ENCODE measurements around the gene CORO6.

The CORO6 gene

GRCh38 chr17:29575511-29576213, 47.0 kb downstream of the CORO6 start:
- no peak for DNase-seq

DNA sequence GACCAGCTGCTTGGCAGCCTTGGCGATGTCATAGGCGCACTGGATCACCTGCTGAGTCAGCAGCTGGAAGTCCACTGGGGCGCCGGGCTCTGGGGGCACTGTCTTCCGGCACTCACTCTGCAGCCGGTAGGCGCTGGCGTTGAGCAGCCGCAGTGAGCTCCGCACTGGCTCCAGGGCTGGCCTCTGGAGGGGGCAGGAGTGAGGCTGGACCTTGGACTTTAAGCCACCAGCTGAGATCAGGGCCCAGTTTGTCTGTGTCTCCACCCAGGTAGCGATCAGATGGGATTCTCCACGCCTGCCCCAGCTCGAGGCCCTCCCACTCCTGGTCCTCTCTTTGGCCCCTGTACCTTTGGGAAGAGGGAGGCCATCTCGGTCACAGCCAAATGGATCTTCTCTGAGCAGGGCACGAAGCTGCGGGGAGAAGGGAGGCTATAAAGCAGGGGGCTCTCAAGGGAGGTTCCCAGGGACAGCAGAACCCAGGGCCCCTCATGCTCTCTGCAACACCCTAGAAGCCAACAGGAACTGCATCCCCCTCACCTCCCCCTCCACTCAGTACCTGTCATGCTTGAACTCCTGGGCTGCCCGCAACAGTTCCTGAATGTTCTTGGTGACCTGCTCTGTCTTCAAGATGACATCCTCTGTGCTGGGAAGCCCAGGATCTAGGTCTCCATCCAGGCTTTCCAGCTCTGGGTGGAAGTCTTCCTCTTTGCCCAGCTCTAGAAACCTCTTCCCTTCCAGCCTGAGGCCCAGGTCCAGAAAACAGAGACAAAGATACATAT, 47.8 kb downstream of the CORO6 start:
- DNase-seq, result no peak

DNA sequence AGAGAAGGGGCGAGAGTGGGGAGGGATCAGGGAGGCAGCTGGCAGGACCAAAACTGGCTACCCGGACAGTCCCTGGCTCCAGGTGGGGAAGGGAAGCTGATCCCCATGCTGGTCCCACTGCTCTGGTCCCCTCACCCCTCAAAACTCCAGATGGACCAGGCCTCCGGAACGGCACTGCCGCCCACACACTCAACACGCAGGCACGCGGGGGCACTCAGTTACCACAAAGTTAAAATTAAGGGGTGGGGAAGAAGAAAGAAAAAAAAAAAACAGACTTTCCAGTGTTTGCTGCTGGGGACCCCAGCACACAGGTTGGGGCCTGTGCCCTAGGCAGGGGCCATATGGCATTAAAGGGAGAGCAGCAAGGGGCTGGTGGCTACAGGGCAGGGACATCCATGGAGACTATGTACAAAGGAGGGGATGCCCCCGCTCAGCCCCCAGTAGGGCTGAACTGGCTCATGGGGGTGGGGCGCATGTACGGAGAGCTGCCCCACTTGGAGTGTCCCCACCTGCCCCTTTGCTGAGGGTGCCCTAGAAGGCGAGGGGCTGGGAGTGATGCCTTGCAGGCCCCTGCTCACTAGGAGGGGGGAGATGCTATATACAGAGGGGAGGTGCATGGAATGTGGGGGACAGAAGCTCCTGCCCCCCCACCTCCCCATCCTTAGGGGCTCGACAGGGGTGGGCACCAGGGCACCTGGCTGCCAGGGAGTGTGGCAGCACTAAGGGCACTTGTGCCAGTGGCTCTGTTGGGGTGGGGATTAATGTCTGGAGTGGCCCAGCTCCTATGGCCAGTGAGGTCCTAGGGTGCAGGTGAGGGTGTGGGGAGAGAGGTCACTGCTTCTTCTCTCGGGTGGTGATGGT, 48.6 kb downstream of the CORO6 start:
- no peak for DNase-seq

- DNase-seq, result no peak
Observed at GRCh38 chr17:29573558-29573869, 49.2 kb downstream of the CORO6 start.

- DNase-seq, result no peak
Observed at GRCh38 chr17:29572691-29573557, 49.8 kb downstream of the CORO6 start.

- DNase-seq, result no peak
Observed at GRCh38 chr17:29571883-29572681, 50.6 kb downstream of the CORO6 start.

GRCh38 chr17:29571486-29571882, 51.2 kb downstream of the CORO6 start:
- no peak for DNase-seq

- no peak for DNase-seq
Observed at GRCh38 chr17:29570521-29570920, 52.2 kb downstream of the CORO6 start.

- no peak for DNase-seq
Observed at GRCh38 chr17:29569245-29569950, 53.3 kb downstream of the CORO6 start.

DNA sequence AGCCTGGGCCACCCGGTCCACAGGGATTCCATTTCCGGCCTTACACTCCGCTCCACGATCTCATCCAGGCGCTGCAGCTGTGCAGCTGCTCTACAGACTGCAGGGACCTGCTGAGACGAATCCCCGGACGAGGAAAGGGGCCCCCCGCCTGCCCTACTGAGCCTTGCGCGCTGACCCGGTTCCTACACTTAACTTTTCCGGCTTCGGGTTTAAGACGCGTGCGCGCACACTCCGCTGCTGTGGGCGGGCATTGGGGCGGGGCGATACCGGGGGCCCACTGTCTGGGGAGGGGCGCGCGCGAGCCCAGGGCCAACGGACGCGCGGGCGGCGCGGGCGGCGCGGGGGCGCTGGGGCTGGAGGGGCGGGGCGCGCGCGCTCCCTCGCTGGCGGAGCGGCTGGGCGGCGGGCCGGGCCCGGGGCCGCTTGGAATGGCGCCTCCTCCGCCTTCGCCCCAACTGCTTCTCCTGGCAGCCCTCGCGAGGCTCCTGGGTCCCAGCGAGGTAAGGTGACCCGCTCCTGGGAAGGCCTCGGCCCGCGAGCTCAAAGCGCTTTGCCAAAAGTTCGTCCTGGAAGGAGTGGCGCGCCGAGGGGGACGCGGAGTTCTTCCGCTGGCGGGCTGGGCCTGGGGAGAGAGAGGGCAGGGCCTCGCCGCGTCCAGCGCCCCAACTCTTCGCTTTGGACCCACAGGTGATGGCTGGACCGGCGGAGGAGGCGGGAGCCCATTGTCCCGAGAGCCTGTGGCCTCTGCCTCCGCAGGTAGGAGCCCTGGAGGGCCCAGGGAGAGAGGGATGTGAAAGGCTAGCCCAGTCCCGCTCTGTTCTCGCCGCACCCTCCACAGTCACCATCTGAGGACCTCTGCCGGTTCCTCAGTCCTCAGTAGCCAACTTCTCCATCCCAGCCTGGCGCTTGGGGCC, 54.1 kb downstream of the CORO6 start, which contains the start of gene TP53I13:
Gene TP53I13 (plus strand): TSS at position 371 of the 914 bp plus-strand sequence. CDS start 58 bp downstream, at position 429.
- DNase-seq, result peak; percentile 74

DNA sequence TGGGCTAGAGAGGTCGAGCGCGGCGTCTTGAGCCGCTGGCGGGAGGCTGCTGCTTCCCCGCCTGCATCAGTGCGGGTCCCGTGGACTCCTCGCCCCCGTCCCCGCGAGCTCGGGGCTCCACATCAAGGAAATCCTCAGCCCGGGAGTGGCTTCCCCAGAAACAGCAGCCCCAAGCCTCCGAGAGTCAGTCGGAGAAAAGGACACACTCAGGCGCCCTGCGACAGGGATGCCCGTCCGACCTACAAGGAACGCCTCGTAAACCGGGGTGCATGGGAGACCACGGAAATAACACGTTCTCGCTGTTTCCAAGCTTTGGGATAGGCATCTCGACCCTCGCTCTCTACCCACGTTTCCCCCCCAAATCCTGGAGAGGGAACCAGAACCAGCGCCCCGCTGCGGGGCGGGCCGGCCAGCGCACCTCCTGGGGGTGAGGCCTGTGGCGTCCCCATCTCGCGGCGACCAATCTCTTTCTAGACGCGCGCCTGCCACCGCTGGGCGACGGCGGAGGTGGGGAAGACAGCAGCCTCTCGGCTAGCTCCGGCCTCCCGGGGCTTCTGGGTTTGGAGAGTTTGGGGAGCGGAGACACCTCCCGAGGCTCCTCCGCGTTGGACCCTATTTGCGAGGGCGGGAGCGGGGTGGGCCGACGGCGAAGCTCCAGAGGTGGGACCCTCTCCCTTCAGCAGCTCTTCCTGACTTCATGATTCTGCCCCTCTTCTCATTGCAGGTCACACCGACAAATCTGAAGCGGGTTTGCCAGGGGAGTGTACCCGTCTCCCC, 55.0 kb downstream of the CORO6 start:
- DNase-seq, result peak; percentile 31

DNA sequence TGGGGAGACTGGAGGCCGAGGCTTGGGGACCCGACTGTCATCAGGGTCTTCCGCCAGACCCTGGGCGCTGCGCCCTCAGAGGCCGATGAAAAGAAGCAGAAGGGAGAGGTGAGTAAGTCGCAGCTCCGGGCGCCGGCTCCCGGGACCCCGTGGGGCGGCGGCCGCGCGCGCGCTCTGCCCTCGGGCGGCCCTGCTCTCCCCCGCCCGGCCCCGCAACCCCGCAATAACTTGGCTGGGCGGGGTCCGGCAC, 55.5 kb downstream of the CORO6 start:
- no peak for DNase-seq

DNA sequence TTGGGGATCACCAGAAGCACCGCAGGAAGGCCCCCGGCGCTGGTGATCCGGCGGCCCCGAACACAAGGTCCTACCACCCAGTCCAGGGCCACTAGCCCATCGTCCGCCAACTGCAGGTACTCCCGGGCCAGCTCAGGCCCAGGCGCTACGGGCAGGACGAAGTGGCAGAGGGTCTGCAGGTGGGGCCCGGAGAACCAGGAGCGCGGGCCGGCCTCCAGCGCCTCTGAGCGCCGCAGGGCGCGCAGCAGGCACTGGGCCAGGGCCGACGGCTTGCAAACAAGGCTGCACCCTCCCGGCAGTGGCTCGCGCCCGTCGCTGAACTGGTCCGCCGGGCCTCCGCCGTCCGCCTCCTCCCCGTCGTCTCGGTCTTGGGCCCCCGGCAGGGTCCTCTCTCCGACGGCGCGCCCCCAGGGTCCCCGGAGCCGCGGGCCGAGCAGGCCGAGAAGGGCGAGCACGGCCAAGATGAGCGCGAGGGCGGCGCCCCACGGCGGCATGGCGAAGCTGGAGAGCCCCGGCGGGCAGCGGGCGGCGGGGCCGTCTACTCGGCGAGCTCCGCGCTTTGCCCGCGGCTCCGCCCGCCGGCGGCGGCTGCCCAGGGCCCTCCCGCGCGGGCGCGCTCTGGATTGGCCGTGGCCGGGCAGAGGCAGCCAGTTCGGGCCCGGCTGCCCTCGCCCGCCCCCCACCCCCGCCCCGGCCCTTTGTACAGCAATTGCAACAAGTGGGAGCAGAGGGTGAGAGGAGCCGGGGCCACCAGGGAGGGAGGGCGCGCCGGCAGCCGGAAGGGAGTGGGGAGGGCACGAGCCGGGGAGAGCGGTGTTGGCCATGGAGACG, 56.0 kb downstream of the CORO6 start, which contains the start of gene ABHD15:
Gene ABHD15 (minus strand): TSS at position 565 of the 831 bp plus-strand sequence. CDS start 71 bp downstream, at position 494.
- DNase-seq, result peak; percentile 18

- peak; percentile 26 for DNase-seq
Observed at GRCh38 chr17:29565643-29566472, 56.9 kb downstream of the CORO6 start.
